ENCODE results near the gene TBC1D14. TPM values are rescaled to one million over a fixed set of nuclear protein-coding genes. Genes with fewer than 3 reads are reported as not detected.
A peak's percentile ranks its signal among the peaks of the same experiment; 100 is the strongest.

The TBC1D14 gene
- total and polyA plus RNA-seq, 9 of the 15 experiments (the other 6 are each of a cell fraction or from before 2014, with no cell fraction given) = 2.1 to 59.6 (median 44.8) TPM

DNA sequence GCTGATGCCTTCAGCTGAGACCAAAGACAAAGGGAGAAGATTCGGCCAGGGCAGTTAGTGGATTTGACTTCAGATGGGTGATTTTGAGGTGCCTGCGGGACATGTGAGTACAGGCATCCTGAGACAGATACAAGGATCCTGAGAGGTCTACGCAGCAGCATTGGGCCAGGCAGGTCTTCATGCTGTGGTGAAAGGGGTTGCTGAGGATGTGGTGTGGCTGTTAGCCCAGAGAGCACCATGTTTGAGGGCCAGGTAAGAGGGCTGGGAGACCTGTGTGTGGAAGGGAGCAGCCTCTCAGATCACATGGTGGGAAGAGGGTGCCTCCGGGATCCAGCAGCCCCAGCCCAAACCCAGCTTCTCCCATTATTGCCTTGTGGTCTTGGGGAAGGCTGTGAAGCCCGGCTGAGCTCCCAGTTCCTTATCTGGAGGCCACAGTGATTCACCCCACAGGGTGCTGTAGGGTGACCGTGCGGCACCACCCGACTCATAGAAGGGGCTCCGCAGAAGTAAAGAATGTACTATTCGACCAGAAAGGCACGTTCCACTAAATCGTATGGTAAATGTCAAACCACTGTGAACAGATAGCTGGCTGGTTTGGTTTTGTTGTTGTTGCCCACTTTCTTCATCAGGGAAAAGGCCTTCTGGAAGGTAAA, 105.9 kb downstream of the TBC1D14 start (continued):
- TF ChIP-seq, protein P1, sequence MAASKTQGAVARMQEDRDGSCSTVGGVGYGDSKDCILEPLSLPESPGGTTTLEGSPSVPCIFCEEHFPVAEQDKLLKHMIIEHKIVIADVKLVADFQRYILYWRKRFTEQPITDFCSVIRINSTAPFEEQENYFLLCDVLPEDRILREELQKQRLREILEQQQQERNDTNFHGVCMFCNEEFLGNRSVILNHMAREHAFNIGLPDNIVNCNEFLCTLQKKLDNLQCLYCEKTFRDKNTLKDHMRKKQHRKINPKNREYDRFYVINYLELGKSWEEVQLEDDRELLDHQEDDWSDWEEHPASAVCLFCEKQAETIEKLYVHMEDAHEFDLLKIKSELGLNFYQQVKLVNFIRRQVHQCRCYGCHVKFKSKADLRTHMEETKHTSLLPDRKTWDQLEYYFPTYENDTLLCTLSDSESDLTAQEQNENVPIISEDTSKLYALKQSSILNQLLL (CRISPR knock-in tag; IDR thresholded peaks at IDR 0.05; ENCODE audit: borderline replicate concordance) = no peak
- TF ChIP-seq NCOR1 (IDR thresholded peaks at IDR 0.05) (peak; percentile 8; the same call in 1 of the 2 replicates), BHLHE40 (IDR thresholded peaks at IDR 0.05; ENCODE audit: low read length) (peak; percentile 55; the same call in 1 of the 2 replicates), CBFA2T3 (IDR thresholded peaks at IDR 0.05) (peak; percentile 31; the same call in 1 of the 2 replicates)

DNA sequence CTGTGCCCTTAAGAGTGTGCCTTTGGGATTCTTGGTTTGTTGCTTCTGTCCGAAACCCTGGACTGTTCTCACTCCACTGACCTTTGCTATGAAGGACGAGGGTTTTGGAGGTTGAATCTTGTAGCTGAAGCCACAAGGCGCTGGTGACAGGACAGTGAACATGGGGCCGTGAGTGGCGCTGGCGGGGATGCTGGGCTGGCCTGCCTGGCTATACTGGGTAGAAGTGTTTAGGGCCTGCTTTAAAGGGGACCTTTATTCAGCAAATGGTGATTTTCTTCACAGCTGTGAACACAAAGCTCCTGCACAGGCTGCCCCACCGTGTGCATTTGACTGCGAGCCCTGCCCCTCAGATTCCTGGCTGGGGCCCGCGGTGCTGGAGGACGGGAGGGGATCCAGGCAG, 106.5 kb downstream of the TBC1D14 start:
- CTCF ChIA-PET (ENCODE audit: low intra/inter-chr PET ratio) = no interaction called here
- H2AFZ ChIP-seq (ENCODE audit: low read depth, low read length) = no peak overlapping the region
- in situ Hi-C loops (cut with MboI) = no loop called here
- TF ChIP-seq ATF7 (IDR thresholded peaks at IDR 0.05) (no peak), ZNF197 (CRISPR knock-in tag; IDR thresholded peaks at IDR 0.05; ENCODE audit: low read depth) (no peak), KLF6 (CRISPR knock-in tag; IDR thresholded peaks at IDR 0.05; ENCODE audit: borderline replicate concordance) (no peak), YY1 (IDR thresholded peaks at IDR 0.05; ENCODE audit: borderline replicate concordance in 1 of 3, control insufficient read depth in 1 of 3, extremely low read depth in 1 of 3, insufficient read depth in 3 of 3, insufficient read length in 1 of 3, insufficient replicate concordance in 2 of 3, low read depth in 1 of 3, low read length in 2 of 3) (no peak), ZNF316 (IDR thresholded peaks at IDR 0.05) (no peak), ZNF253 (CRISPR knock-in tag; conservative IDR thresholded peaks at IDR 0.05) (no peak)
- TF ChIP-seq, protein P2, sequence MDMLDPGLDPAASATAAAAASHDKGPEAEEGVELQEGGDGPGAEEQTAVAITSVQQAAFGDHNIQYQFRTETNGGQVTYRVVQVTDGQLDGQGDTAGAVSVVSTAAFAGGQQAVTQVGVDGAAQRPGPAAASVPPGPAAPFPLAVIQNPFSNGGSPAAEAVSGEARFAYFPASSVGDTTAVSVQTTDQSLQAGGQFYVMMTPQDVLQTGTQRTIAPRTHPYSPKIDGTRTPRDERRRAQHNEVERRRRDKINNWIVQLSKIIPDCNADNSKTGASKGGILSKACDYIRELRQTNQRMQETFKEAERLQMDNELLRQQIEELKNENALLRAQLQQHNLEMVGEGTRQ (CRISPR knock-in tag; IDR thresholded peaks at IDR 0.05) = no peak
- TF ChIP-seq, protein P3, sequence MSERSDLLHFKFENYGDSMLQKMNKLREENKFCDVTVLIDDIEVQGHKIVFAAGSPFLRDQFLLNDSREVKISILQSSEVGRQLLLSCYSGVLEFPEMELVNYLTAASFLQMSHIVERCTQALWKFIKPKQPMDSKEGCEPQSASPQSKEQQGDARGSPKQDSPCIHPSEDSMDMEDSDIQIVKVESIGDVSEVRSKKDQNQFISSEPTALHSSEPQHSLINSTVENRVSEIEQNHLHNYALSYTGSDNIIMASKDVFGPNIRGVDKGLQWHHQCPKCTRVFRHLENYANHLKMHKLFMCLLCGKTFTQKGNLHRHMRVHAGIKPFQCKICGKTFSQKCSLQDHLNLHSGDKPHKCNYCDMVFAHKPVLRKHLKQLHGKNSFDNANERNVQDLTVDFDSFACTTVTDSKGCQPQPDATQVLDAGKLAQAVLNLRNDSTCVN (CRISPR knock-in tag; IDR thresholded peaks at IDR 0.05) = no peak
- TF ChIP-seq, protein P4, sequence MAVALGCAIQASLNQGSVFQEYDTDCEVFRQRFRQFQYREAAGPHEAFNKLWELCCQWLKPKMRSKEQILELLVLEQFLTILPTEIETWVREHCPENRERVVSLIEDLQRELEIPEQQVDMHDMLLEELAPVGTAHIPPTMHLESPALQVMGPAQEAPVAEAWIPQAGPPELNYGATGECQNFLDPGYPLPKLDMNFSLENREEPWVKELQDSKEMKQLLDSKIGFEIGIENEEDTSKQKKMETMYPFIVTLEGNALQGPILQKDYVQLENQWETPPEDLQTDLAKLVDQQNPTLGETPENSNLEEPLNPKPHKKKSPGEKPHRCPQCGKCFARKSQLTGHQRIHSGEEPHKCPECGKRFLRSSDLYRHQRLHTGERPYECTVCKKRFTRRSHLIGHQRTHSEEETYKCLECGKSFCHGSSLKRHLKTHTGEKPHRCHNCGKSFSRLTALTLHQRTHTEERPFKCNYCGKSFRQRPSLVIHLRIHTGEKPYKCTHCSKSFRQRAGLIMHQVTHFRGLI (CRISPR knock-in tag; IDR thresholded peaks at IDR 0.05) = no peak
- TF ChIP-seq, protein P5, sequence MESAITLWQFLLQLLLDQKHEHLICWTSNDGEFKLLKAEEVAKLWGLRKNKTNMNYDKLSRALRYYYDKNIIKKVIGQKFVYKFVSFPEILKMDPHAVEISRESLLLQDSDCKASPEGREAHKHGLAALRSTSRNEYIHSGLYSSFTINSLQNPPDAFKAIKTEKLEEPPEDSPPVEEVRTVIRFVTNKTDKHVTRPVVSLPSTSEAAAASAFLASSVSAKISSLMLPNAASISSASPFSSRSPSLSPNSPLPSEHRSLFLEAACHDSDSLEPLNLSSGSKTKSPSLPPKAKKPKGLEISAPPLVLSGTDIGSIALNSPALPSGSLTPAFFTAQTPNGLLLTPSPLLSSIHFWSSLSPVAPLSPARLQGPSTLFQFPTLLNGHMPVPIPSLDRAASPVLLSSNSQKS (CRISPR knock-in tag; IDR thresholded peaks at IDR 0.05) = no peak

More for the DNA sequence above, 106.5 kb downstream of the TBC1D14 start:
- POLR2A ChIA-PET = interaction anchor here (0.8 to 1.2 kb wide), 2 partner anchors 10 to 15 kb away, joined by 4 read pairs; no protein-coding TSS in a partner anchor
- Histone ChIP-seq H3K36me3 (ENCODE audit: control insufficient read depth, insufficient read depth, low read length) (peaks cover 93% of the 10 kb centered on the region), H3K9ac (ENCODE audit: insufficient read depth in 1 of 2, low read depth in 2 of 2, low read length in 2 of 2) (peak overlapping the region in 1 of 2 experiments; percentile 68; a peak in 2 of 4 replicates), H3K27me3 (ENCODE audit: control insufficient read depth in 2 of 2, insufficient read depth in 2 of 2, low read length in 2 of 2) (no peaks in the 10 kb centered on the region), H3K79me2 (ENCODE audit: control insufficient read depth, insufficient read depth, low read length) (0 out of 3 replicates have a peak, but pooled peaks cover 3% of the 10 kb centered on the region), H3K9me1 (ENCODE audit: control insufficient read depth, insufficient read depth, low read length) (peaks cover 11% of the 10 kb centered on the region), H3K9me3 (replicated peaks; ENCODE audit: control insufficient read depth, insufficient read depth, low read depth, low read length) (no peaks in the 10 kb centered on the region), H4K20me1 (replicated peaks; ENCODE audit: control insufficient read depth, insufficient read depth, low read length) (0 out of 2 replicates have a peak, but pooled peaks cover 3% of the 10 kb centered on the region), H3K4me2 (ENCODE audit: insufficient read depth, low read length) (no peak overlapping the region), H3K27ac (ENCODE audit: extremely low read depth, low read depth, low read length) (no peak overlapping the region), H3K4me3 (no peak overlapping the region), H3K4me1 (replicated peaks in 1 of 2; ENCODE audit: control insufficient read depth in 2 of 2, insufficient read depth in 2 of 2, low read length in 2 of 2) (peaks cover 13 to 25% of the 10 kb centered on the region in 2 experiments; a peak in 4 of 5 replicates)
- DNase-seq (ENCODE audit: extremely low read depth in 1 of 4, low spot score in 3 of 4) (no peak), FAIRE-seq (no peak), ATAC-seq (no peak; the same call in 2 of the 3 replicates)
- intact Hi-C loops (cut with micrococcal nuclease) = no loop called here
- BruUV-seq (replicated peaks) = no TSS peak
- WGBS (ENCODE audit: insufficient coverage, low coverage, missing lambda C conversion rate) = 86% methylated on average over 10 of the region's 11 CpGs

Measured in K562 (cell line).